HG02759 (cell line): ENCODE data around the gene SCML1.
"Not testable (repeated sequence)": the region's sequence is repeated elsewhere in the genome, so short reads cannot be mapped to it uniquely, and the experiment has no call there.

ENCODE experiments used
- ATAC-seq: cut with Tn5 transposase; IDR thresholded peaks from one replicate; pipeline ENCODE4 v1.9.1; 2021; ENCODE audit warnings: mild to moderate bottlenecking, moderate library complexity; ENCODE audit not compliant: unreplicated experiment

Gene SCML1

DNA sequence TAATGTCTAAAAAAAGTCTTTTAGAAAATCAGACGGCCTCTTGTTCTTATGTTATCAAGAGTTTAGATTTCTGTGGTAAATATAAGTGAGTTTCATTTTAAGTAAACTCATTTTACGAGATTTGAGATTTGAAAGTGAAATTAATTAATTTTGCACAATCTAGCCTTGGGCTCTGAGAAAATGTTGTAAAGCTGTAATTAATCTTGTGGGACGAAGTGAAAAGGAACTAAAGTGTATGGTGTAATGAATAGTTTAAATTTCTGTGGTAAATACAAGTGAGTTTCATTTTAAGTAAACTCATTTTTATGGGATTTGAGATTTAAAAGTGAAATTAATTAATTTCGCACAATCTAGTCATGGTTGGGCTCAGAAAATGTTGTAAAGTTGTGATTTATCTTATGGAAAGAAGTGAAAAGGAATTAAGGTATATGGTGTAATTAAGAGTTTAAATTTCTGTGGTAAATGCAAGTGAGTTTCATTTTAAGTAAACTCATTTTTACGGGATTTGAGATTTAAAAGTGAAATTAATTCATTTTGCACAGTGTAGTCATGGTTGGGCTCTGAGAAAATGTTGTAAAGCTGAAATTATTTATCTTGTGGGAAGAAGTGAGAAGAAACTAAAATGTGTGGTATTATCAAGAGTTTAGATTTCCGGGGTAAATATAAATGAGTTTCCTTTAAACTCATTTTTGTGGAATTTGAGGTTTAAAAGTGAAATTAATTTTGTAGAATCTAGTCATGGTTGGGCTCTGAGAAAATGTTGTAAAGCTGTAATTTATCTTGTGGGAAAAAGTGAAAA, 1.6 kb downstream of the SCML1 start:
- no peak for ATAC-seq

DNA sequence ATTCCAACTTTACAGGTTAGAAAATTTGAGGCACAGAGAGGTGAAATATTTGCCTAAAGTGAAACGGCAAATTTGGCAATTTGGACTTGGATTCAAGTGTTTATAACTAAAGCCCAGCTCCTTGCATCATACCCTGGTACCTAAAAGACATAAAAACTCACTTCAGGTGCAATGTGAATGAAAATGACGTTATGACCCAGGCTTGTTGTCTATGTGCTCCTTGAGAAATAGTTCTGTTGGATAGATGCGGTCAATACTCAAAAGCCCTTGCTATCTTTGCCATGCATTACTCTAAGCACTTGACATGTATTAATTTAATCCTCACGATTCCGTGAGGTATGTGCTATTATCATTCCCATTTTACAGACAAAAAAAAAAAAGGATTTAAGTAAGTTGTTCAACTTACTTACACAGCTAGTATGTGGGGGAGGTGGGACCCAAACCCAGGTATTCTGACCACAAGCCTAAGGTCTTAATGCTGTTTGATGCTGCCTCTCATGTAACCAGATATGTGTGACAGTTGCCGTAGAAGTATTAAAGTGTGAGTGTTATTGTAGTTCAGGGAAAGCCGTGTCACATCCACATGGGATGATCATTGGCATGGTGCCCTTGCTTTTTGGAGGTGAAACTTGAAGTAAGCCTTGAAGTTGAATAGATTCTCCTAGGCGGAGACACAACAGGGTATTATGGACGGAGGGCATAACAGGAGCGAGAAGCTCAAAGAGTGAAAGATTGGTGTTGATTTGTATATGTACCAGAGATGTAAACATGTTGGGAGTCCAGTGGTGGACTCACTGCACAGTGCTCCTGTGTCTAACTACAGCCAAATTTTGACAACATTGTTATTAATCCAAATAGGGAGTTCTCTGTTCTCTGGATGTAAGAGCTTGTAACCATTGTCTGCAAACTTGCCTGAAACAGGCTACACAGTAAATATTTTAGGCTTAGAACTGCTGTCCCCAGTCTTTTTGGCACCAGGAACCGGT, 3.1 kb downstream of the SCML1 start:
- no peak for ATAC-seq

DNA sequence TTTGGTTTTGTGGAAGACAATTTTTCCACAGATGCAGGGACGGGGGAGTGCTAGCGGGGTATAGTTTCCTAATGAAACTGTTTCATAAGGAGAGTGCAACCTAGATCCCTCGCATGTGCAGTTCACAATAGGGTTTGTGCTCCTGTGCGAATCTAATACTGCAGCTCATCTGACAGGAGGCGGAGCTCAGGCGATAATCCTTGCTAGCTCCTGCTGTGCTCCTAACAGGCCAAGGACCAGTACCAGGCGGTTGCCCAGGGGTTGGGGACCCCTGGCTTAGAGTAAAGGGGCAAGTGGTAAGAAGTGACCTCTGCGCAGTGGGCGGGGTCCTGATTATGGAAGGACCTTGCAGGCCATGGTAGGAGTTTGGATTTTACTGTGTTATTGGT, 3.8 kb downstream of the SCML1 start:
- ATAC-seq = no peak

DNA sequence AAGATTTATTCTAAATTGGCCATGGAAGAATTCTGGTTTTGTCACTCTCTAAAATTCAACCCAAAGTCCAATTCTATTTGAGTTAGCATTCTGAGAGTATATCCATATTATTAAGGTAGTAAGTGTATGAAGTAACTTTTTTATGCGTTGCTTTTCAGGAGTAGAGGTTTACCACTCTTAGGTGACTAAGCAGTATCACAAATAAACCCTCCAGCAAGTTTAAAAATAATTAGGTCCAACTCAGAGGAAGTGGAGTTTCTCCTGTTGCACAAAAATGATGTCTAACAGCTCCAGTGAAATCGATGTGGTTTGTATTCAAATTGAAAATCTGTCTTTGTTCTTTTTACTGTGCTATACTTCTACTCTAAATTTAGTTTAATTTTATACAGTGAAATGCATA, 6.6 kb downstream of the SCML1 start:
- no peak for ATAC-seq

DNA sequence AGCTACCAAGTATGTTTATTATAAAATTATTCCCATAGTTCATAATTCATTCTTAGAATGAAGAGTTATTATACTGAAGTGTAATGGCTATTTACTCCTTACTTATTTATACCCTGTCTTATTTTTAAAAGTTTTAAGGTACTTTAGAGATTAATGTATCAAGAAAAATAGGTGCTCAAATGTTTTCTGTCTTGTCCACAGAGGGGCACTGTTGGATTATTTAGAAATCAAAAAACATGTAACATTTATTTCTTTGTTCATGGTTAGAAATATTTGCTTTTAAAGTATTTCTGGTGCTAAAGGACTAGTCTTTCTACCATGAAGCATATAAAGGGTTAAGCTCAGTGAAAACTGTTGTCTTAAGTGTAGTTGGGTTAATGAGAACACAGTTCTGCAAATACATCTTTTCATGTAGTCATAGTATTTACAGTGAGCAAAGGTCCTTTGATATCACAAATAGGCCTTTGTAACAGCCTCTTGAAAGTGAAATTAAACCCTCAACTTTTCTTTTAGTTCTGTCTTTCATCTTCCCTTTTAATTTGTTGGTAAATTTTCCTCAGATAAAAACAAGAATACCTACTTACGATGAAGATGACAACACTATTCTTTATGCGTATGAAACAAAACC, 7.7 kb downstream of the SCML1 start:
- no peak for ATAC-seq

DNA sequence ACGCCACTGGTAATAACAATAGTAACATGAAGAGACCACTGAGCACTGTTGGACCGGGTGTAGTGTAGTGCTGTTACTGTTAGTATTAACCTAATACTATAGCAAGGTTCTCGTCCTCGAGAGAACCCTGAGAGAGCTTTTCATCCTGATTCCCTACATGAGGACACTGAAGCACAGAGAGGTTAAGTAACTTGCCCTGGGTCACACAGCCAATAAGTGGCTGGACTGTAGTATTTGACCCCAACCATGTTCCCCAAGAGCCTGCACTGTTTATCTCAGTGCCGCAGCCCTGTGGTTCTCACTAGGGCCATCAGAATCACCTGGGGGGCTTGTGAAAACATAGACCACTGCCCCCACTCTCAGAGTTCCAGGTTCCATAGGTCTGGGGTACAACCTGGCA, 10.4 kb downstream of the SCML1 start:
- no peak for ATAC-seq

DNA sequence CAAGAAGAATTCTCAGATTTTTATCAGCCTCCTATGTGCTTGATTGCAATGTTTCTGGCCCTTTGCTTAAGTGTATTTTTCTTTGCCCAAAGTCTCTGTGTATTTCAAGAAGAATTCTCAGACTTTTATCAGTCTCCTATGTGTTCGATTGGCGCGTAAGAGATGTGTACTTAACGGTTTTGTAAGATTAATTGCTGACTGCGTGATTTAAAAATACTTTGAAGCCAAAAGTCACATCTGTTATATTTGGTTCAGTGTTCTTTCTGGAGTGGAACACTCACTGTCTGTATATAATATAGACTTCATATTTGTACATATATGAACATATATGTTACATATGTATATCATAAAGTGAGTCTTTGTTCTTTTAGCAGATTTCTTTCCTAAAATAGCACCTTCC, 11.4 kb downstream of the SCML1 start:
- ATAC-seq = no peak

DNA sequence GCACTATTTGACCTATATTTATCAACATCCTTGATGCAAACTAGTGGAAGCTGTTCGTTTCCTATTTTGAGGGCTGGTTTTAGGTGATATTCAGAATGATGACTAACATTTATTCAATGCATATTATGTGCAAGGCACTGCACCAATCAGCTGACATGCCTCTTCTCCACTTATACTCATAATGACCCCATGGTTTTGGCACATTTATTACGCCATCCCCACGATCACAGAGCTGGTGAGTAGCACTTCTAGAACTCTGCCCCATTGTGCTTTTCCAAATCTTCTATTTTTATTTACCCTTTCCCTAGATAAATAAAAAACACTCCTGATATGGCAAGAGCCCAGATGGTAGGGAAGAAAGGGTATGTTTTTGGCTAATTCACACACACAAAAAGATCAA, 13.1 kb downstream of the SCML1 start:
- no peak for ATAC-seq

DNA sequence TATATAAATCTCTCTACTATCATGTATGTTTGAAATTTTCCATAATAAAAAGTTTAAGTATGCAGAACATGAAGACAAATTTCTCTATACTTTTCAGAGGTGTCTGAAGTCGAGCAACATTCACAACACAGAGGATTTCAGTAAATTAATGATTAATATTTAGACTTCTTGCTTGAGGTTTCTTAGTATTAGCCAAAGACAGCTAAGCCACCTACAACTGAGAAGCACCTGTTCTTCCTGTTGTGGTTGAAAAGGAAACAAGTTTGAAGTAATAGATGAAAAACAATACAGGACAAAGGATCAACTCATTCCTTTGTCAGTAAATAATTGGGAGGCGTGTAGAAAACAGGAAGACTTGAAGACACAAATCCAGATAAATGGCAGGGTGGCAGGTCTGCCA, 21.1 kb downstream of the SCML1 start:
- peak; percentile 84 for ATAC-seq

DNA sequence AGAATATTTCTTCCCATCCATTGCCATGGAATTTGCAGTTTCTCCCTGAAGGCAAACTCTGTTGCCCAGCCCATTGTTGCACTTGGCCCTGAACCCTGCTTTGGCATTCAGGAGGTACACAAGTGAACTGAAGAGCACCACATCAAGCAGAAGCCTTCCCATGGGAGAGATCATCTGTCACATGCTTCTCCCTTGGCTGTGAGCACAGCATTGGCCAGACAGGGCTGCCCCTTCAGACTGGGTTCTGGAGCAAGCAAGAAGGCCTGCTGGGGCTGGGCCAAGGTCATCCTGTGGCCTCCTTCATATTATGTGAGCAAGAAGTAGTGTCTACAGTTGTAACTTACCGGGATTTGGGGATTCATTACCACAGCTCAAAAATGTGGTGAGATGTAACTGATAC, 22.7 kb downstream of the SCML1 start:
- ATAC-seq = no peak

DNA sequence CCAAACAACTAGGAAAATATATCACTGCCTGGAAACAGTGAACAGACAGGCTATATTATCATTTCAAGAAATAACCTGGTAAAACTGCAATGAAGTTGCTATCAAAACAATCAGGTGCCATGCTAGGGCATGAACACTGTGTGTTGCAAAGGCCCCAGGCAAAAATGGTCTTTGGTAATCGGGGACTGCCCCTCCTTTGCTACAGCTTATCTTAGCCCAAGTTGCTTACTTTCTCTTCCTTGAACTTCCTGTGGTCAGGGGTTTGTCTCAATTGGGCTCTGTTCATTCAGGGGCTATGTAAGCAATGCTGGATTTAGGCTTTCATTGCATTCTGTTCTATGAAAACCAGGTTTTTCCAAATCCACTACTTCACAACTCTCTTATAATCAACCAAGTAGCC, 30.4 kb downstream of the SCML1 start:
- ATAC-seq = no peak

DNA sequence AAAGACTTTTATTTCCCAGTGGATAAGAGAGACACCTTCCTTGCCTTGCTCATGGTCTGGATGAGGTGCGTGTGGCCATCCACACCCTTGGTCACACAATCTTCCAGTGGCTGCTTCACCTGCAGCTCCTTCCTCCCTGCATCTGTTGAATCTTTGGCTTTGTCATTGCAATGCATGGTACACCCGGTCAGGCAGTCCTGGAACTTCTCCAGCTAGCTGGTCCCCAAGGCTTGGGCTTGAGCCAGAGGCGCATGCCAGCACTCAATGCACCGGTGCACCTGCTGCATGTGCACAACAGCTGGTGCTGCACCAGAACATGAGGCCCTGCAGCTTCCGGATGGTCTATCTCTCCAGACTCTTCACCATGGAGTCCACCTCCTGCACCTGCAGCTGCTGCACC, 31.7 kb downstream of the SCML1 start:
- ATAC-seq = no peak

DNA sequence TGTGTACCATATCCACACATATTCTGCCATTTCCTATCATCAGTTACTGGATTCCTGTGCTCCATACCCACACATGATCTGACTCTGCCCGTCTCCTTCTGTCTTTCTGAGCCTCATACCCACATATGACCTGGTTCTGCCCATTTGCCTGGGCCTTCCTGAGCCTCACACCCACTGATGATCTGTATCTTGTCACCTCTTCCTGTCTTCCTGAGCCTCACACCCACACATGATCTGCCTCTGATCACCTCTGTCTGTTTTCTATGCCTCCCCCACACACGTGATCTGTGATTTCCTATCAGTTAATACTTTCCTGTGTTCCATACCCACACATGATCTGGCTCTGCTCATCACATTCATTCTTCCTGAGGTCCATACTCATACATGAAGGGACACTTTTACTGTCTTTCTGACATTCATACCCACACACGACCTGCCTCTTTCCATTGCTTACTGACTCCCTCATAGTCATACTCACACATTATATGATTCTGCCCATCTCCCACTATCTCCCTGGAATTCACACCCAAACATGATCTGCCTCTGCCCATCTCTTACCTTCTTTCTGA, 32.5 kb downstream of the SCML1 start:
- no peak for ATAC-seq

DNA sequence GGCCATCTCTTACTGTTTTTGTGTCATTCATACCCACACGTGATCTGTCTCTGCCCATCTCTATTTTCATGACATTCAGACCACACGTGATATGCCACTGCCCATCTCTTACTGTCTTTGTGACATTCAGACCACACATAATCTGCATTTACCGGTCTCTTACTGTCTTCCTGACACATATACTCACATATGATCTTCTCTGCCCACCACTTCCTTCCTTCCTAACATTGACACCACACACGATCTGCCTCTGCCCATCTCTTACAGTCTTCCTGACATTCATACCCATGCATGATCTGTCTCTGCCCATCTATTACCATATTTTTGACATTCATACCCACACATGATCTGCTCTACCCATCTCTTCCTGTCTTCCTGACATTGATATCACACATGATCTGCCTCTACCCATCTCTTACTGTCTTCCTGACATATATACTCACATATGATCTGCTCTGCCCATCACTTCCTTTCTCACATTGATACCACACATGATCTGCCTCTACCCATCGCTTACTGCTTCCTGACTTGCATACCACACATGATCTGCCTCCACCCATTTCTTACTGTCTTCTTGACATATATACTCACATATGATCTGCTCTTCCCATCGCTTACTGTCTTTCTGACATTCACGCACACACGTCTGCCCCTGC, 36.1 kb downstream of the SCML1 start:
- no peak for ATAC-seq

DNA sequence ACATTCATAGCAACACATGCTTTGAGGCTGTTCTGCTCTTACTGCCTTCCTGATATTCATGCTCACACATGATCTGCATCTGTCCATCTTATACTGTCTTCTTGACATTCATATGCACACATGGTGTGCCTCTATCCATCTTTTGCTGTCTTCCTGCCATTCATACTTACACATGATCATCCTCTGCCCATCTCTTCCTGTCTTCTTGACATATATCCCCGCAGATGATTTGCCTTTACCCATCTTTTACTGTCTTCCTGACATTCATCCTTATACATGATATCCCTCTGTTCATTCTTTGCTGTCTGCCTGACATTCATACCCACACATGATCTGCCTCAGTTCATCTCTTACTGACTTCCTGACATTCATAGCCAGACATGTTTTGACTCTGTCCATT, 36.8 kb downstream of the SCML1 start:
- ATAC-seq = no peak

DNA sequence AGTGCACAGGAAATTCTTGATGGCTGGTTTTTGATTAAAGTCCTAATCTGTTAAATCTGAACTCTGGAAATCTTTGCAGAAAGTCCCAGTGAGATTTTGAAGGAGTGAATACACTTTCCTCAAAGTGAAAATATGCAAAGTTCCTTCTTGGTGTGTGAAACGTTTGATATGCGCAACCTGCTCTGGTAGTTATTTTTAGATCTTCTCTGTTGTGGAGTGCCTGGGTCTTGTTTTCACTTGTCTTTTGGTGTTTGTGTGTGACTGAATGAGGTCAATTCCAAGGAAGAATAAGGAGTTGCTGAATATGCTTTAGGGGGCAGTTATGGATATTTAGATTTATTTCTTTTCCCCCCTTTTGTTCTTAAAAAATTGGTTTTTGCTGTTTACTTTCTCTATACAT, 41.7 kb downstream of the SCML1 start:
- ATAC-seq = no peak

DNA sequence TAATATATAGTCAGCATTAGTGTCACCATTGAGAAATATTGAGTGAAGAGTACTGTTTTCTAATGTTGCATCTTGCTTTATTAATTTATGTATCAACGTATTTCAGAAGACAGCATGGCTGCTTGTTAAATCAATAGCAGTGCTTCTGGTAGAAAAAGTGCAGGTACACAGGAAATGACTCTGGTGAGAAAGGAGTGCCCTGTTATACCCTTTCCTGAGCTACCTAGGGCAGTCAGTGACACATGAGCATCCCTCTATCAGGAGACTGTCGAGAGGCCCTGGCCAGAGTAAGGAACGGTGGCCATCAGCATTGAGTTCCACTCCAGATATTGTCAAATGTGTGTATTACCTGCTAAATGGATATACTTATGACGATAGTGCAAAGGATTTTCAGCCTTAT, 42.1 kb downstream of the SCML1 start:
- ATAC-seq = no peak

DNA sequence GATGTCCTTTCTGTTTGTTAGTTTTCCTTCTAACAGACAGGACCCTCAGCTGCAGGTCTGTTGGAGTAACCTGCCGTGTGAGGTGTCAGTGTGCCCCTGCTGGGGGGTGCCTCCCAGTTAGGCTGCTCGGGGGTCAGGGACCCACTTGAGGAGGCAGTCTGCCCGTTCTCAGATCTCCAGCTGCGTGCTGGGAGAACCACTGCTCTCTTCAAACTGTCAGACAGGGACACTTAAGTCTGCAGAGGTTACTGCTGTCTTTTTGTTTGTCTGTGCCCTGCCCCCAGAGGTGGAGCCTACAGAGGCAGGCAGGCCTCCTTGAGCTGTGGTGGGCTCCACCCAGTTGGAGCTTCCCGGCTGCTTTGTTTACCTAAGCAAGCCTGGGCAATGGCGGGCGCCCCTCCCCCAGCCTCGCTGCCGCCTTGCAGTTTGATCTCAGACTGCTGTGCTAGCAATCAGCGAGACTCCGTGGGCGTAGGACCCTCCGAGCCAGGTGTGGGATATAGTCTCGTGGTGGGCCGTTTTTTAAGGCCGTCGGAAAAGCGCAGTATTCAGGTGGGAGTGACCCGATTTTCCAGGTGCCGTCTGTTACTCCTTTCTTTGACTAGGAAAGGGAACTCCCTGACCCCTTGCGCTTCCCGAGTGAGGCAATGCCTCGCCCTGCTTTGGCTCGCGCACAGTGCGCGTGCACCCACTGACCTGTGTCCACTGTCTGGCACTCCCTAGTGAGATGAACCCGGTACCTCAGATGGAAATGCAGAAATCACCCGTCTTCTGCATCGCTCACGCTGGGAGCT, 49.5 kb downstream of the SCML1 start:
- ATAC-seq = not testable (repeated sequence)

DNA sequence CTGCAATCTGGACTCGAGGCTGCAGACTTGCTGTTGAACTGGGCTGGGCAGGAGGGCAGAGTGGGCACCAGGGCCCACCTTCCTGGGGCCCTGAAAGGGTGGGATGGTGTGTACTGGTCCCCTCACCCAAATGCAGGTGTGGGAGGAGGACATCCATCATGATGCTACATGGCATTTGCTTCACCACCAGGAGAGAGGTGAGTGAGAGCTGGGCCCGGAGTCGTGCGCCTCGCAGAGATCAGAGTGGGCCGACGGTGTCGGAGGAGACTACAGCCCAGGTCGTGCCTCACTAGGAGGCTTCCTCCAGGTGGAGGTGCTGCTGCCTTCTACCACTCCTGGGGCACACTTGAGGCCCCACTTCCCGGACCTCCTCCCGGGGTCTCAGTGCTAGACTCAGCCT, 50.3 kb downstream of the SCML1 start:
- no peak for ATAC-seq

DNA sequence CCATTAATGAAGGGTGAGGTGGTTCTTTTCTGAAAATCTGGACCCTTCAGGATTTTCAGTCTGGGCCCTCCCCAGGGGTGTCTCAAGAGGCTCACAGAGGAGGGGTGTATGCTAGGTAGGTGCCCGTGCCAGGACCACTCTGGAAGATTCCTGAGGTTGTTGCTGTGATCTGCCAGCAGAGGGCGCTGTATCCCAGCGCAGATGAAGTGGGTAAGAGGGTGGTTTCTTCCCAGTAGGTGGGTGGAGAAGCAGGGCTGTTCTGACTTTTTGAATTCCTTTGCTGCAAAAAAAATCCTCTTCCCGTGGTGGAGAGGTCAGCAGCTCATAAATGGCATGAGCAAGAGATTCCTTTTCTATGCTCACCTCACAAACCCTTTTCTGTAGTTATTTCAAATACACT, 51.1 kb downstream of the SCML1 start:
- peak; percentile 49 for ATAC-seq
